ENCODE measurements around the gene WDR38.
A peak's percentile ranks its signal among the peaks of the same experiment; 100 is the strongest.

Gene WDR38

DNA sequence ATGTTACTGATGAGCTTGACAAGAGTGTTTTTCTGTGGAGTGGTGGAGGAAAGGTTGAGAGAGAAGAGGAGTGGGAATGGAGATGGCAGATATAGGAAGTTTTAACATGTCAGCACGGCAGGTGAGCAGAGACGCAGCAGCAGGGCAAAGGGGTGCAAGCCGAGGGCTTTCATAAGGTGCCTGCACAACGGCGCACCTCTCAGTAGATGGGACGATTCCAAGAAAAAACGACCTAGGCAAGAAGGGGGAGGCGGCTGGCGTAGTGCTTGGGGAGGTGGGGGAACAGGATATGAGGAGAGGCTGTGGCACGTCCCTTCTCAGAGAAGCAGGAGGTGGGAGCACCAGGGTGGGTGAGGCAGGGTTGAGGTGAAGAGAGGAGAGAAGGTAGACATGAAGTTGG is 33.2 kb downstream of the WDR38 start:
- no peak for DNase-seq

DNA sequence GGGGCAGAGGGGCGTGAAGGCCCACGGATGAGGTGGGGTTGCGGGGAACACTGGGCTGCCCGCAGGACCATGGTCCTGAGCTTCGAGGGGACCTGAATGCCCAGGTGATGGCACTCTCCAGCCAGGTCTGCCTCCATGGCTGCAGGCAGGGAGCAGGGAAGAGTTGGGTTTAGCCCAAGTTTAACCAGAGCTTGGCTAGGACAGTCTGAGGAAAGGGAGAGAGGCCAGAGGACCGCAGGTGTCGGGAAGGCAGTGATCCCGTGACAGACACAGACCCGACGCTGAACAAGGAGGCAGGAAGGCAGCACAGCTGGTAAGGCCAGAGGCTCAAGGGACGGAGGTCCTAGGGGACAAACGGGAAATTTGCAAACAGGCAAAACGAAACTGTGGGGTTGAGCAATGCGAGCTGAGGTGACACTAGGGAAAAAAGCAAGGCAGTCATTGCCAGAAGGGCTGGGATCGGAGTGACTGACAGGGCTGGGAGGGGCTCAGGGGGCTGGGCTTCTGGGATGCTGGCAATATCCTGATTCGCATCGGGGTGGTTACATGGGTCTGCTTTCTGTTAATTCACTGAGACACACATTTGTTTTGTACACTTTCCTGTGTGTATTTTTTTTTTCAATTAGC is 33.7 kb downstream of the WDR38 start:
- no peak for DNase-seq

DNA sequence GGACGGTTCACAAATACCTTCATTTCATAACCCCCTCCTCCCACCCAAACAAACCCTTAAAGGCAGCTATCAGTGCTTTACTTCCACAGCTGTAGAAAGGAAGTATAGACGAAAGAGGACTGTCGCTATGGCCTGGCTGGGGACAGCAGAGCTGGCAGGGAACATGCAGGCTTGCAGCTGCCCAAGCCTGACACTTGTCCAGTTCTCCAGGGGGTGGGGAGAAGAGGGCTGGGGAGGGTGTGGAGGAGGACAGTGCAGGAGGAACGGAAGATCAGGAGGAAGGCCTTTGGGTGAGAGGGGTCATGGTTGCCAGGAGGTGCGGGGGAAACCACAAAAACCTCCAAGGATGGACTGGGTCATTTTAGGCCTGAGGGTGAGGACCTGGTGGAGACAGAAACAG is 34.6 kb downstream of the WDR38 start:
- DNase-seq = no peak

DNA sequence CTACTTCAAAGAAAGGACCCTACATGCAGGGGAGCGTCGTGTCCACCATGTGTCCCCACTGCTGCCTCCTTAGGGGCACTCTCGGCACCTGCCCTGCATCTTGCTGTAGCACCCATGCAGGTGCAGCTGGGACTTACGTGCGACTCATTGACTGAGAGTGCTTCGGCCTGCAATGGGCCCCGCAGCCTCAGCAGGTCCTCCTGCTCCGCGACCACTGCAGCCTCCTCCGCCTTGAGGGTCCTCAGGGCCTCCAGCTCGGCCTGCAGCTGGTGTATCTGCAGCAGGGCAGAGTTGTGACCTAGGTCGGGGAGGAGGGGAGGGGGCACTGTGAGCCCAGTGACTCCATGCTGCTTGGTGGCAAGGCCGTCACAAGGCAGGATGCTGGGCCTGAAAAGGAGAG is 35.7 kb downstream of the WDR38 start:
- no peak for DNase-seq

DNA sequence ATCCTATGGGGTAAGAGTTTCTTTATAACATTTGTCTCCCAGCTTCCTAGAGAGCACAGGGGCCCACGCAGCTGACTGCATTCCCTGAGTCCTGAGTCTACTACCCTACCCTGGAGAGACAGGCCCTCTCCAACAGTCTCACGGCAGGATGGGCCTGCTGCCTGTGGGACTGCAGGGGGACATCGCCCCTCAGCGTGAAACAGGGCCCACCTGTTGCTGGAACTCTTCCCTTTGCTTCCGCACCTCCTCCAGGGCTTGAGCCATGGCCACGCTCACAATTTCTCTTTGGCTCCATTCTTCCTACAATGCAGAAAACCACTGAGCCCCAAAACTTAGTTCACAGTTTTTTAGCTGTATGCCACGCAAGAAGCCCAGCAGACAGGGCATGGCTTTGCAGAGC is 36.9 kb downstream of the WDR38 start:
- no peak for DNase-seq

DNA sequence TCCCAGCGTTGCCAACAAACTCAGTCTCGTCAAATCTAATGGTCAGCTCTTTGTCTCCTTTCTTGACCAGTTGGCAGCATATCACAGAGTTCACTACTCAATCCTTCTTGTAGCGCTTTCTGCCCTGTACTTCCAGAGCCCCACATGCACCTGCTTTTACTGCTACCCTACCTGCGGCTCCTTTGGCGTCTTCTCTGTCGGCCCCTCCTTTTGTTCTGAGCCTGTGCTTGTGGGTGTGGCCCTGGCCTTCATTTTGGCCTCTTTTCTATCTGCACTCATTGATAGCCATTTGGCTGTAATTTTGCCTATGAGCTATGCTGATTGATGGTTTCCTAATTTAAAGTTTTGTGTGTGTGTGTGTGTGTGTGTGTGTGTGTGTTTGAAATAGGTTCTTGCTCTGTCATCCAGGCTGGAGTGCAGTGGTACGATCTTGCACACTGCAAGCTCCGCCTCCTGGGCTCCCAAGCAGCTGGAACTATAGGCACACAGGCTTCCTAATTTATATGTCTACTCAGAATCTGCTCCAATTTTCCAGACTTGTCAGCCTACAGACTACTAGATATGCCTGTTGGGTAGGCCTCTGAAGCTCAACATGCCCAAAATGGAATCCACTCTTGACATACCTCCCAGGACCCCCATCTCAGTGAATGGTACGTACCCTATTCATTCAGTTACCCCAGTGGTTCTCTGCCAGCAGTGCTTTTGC is 40.9 kb downstream of the WDR38 start:
- DNase-seq = no peak

DNA sequence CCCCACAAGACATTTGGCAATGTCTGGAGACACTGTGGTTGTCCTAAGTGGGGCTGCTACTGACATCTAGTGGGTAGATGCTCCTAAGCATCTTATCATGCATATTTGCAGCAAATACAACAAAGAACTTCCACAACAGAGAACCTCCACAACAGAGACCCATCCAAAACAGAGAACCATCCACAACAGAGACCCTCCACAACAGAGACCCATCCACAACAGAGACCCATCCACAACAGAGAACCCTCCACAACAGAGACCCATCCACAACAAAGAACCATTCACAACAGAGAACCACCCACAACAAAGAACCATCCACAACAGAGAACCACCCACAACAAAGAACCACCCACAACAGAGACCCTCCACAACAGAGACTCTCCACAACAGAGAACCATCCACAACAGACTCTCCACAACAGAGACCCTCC is 41.5 kb downstream of the WDR38 start:
- DNase-seq = peak; percentile 39

DNA sequence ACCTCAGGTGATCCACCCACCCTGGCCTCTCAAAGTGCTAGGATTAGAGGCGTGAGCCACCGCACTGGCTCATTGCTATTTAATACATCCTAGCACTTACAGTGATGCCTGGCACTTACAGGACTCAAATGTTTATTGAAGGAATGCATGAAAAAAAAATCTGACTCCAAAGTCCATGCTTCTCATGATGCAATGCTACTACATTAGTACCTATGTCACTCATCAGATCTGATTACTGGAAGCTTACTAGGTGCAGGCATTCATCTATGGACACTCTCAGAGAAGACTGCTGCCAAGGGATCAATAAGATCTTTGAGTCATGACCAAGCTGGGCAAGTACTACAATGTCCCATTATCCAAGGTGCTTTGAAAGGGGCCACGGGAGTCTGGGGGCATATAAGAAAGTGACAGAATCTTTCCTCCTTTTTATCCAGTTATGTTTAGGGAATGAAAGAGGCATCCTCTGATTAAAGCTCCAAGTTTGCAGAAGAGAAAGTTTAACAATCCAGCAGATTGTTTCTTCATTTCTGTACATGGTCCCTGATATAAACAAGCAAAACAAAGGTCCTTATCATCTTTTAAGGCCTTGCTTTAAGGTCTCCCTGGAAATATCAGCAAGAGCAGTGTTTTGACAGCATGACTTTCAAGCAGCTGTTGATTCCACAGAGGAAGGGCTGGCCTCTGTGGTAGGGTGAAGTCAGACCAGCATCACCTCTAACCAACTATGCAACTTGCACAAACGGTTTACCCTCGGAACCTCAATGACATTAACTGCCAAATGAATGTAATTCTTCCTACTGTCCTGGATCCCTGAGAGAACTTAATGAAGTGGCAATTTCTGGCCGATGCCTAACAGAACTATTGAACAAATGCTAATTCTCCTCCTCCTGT is 44.6 kb downstream of the WDR38 start:
- no peak for DNase-seq

DNA sequence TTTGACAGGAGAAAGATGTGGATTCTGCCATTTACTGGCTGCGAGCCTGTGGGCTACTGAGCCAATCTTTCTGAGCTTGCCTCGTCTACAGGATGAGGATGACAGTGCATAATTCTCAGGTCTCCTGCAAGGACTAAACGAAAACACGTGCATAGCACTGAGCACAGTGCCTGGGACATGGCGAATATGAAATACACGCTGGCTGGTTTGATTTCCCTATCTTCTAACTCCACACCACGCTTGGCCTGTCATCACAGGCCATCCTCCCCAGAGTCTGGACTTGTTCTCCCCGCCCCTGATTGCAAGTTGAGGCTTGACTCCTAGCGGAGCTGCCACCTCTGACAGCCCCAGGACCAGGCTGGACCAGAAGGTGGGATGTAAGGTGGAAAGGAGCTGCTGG is 46.6 kb downstream of the WDR38 start:
- no peak for DNase-seq

DNA sequence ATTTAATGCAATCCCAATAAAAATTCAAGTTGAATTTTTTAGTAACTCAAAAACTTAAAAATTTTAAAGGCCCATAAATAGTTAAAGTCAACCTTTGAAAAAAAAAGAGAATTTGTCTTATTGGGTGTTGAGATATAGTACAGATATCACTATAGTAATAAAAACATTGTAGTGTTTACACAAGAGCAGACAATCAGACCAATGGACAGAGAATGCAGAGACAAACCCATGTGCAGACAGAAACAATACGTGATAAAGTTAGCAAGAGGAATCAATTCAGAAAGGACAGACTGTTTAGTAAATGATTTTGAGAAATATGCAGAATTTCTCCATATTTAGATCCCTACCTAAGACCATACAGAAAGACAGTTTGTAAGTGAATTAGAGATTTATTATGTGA is 53.7 kb downstream of the WDR38 start:
- no peak for DNase-seq
